Dedifferentiated amniotic fluid mesenchymal stem cell (primary cell): Measurements from ENCODE around the gene IL20RA.
"Not testable (repeated sequence)": the region's sequence is repeated elsewhere in the genome, so short reads cannot be mapped to it uniquely, and the experiment has no call there.

Source experiments
- DNase-seq: peaks from one replicate; pipeline ENCODE4 v3.0.0-alpha.2; 2016; ENCODE audit errors: extremely low spot score

The IL20RA gene

GRCh38 chr6:137008204-137008603, 36.6 kb downstream of the IL20RA start:
- DNase-seq = no peak

- no peak for DNase-seq
These were observed 38.7 kb downstream of the IL20RA start for GRCh38 chr6:137006056-137006455.

DNA sequence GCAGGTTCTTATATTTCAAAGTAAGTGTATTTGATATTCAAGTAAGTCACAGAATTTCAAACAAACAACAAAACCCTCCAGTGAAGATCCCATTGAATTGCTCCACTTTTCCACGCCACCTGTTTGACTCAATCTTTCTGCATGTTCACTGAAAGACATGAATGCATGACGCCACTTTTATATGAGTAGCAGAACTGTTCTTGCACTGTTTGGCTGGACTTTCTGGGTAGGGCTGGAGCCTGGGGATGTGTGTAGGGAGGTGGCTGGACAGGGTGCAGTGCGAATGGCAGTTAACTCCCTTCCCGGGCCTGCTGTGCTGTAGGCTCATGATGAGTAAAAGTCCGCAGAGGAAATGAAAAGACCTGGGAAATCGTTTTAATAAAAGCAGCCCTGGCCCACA, 39.7 kb downstream of the IL20RA start:
- DNase-seq = no peak

DNA sequence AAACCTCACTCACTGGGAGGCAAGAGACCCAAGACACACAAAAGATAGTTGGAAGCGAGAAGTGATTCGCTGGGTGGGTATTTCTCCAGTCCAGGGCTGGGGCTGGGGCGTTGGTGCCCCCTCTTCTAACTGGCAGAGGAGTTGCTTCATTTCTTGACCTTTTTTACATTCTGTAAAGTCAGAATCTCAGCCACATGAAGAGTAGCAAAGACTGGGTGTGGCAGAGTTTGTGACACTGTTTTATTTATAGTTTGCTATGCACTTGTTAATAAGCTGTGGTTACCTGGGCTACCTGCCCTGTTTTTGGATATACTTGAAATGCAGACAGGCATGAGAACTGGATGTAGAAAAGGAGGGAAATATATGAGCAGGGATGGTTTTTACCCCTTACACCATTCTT, 42.3 kb downstream of the IL20RA start:
- no peak for DNase-seq

DNA sequence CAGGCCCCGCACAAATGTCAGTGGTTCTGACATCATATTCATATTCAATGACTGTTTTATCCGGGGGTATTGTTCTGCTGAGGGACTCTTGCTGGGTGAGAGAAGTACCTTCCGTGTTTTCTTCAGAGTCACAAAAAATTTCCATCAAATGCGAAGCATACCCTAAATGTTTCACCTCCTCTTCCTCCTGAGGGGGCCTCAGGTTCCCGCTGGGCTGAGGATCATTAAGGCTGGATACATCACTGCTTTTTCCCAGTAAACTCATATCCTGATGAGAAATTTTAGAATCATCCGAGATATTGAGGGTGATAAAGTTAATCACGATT, 42.8 kb downstream of the IL20RA start:
- DNase-seq = no peak

DNA sequence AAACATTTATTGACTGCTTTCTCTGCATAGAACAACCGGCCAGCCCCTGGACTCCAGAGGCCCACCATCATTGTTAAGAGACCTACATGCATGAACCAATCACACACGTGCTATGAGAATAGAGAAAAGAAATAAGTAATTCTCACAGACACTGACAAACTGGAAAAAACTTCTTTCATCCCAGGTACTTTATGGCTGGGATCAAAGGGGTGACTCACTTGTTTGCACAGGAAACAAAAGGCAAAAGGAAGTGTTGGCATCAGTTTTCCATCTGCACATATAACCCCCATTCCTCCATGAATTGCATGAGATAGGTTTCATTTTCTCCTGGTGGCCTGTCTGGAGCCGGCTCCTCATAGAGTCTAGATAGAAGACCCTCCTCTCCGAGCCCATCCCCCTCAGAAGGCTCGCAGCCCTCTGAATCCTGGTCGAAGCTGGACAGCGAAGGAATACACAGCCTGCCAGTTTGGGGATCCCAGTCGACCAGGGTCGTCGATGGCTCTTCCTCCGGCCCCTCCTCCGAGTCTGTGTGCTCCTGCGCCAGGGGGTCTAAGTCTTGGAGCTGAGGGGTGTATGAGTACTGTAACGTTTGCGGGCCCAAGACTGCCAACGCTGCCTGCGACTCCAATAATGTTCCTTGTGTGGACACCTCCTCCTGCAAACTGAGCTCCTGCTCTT, 43.3 kb downstream of the IL20RA start:
- no peak for DNase-seq

GRCh38 chr6:137000825-137001224, 43.9 kb downstream of the IL20RA start:
- no peak for DNase-seq

GRCh38 chr6:136995521-136995920, 49.2 kb downstream of the IL20RA start:
- no peak for DNase-seq

GRCh38 chr6:136994782-136995181, 50.0 kb downstream of the IL20RA start:
- DNase-seq = no peak

- DNase-seq = no peak
These were observed 52.7 kb downstream of the IL20RA start for GRCh38 chr6:136992113-136992512.

GRCh38 chr6:136991646-136992045, 53.1 kb downstream of the IL20RA start:
- no peak for DNase-seq

- DNase-seq = no peak
These were observed 54.0 kb downstream of the IL20RA start for GRCh38 chr6:136990754-136991153.

DNA sequence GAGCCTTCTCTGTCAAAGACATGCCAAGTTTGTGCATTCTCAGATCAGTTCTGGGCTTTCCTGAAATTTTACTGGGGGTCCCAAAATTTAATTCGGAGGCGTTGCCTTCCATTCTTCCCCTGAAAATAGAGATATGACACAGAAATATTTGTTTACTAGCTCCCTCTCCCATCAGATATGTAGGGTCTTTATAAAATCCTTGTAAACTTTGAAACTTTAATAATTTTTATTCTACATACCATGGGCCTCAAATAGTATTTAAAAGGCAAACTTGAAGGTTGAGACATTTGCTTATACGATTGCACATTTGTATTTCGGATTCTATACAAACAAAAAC, 54.6 kb downstream of the IL20RA start:
- DNase-seq = no peak

DNA sequence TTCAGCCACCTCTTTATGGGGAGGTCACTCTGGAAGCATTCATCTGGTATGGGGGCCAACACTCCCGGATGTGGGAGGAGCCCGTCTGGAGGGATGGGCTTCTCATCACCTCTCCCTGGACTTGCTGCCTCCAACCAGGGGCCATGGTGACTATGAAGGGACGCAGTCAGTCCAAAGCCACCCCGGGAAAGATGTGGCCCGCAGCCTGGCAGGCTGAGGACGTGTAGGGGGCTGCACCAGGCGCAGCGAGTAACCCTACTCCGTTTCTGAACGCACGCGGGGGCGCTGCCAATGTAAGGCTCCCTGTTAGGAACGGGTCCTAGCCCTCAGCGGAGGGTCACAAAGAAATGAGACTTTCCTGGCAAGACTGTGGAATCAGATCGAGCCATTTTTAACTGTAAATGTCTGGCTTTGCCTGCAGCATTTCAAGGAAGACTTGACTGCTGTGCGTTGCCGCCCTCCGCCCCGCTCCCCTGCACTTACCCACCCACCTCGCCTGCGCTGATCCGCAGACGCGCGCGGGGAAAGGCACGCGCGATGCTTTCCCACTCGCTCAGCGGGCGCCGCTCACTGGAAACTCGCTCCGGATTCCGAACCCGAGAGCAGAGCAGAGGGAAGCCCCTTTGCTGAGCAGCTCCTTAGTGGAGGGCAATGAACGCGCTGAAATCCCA, 55.1 kb downstream of the IL20RA start:
- DNase-seq = no peak

GRCh38 chr6:136987526-136987925, 57.2 kb downstream of the IL20RA start:
- DNase-seq = no peak

DNA sequence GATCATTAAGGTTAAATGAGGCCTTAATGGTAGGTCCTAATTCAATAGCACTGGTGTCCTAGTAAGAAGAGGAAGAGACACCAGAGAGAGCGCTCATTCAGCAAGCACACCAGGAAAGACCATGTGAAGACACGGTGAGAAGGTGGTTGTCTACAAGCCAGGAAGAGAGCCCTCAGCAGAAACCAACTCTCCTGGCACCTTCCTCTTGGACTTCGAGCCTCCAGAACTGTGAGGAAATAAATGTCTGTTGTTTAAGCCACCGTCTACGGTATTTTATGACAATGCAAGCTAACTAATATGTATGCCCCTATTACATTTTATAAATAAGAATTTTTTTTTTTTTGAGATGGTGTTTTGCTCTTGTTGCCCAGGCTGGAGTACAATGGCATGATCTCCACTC, 59.3 kb downstream of the IL20RA start:
- DNase-seq = no peak

DNA sequence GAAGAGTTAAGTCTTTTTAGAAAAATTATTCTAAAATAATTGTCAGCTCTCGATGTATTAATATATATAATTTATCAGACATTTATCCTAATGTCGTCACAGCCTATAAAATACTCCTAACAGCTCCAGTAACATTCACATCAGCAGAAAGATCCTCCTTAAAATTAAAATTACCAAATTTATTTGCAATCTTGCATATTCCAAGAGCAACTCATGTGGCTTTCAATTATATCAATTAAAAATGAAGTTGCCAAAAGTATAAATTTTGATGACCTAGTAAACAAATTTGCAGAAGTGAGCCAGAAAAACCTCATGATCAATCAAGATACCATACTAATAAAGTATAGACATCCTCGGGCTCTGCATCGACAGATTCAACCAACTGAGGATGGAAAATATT, 60.2 kb downstream of the IL20RA start:
- no peak for DNase-seq

DNA sequence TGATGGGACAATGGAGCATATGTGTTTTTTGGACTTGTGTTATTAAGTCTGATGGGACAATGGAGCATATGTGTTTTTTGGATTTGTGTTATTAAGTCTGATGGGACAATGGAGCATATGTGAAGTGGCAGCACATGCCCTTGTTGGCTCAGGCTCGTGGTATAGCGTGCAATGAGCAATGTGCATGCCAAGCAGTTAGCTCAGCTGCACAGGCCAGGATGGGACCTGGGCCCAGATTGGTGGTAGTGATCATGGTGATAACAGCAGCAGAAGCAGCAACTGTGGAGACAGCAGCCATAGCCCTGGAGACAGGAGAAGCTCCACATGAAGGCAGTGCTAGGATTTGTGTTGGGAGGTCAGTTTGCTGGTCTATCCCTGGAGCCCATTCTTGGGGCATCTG, 61.1 kb downstream of the IL20RA start:
- DNase-seq = no peak

- DNase-seq = no peak
These were observed 61.8 kb downstream of the IL20RA start for GRCh38 chr6:136982928-136983327.

- DNase-seq = no peak
These were observed 64.7 kb downstream of the IL20RA start for GRCh38 chr6:136980070-136980469.

DNA sequence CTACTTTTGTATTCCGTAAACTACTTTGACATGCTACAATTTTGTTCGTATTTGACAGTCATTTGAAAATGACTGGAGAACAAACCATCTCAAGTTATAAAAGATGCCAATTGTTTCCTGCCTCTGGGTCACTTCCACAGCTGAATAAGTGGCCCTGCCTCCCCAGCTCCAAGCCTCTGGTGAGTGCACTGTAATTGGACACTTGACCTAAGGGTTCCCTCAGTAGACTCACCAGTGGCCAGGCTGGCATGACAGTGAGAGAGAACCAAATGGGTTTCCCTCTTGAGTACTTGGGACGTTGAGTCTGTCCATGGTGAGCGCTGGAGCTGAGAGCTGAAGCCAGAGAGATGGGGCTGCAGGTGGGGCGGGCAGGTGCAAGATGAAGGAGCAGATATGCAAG, 65.6 kb downstream of the IL20RA start:
- DNase-seq = no peak

- DNase-seq = no peak
These were observed 67.7 kb downstream of the IL20RA start for GRCh38 chr6:136977075-136977474.

DNA sequence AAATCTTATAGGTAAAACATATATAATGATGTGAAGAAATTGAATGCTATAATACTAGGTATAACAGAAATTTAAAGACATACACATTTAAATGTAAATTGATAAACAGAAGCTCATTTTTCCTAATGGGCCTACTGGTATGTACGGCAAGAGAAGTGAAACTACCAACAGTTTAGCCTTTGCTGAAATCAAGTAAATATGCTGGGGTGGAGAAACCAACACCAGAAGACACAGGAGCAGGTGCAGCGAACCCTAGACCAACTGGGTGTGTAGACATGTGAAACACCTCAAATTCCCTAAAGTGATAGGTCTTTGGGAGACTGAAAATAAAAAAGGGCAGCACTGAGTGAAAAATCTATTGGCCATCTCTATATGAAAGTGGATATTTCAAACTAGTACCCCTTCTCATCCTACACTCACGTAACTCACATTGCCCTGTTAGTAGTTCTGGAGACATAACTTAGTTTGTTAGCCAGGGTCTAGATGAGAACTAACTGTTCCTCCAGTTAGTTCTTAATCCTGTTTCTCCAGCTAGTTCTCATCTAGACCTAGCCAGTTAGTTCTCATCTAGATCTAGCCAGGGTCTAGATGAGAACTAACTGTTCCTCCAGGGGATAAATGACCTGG, 69.6 kb downstream of the IL20RA start:
- no peak for DNase-seq

- not testable (repeated sequence) for DNase-seq
These were observed 71.0 kb downstream of the IL20RA start for GRCh38 chr6:136973781-136974180.
